ENCODE data around the gene MED15.

MED15 gene

DNA sequence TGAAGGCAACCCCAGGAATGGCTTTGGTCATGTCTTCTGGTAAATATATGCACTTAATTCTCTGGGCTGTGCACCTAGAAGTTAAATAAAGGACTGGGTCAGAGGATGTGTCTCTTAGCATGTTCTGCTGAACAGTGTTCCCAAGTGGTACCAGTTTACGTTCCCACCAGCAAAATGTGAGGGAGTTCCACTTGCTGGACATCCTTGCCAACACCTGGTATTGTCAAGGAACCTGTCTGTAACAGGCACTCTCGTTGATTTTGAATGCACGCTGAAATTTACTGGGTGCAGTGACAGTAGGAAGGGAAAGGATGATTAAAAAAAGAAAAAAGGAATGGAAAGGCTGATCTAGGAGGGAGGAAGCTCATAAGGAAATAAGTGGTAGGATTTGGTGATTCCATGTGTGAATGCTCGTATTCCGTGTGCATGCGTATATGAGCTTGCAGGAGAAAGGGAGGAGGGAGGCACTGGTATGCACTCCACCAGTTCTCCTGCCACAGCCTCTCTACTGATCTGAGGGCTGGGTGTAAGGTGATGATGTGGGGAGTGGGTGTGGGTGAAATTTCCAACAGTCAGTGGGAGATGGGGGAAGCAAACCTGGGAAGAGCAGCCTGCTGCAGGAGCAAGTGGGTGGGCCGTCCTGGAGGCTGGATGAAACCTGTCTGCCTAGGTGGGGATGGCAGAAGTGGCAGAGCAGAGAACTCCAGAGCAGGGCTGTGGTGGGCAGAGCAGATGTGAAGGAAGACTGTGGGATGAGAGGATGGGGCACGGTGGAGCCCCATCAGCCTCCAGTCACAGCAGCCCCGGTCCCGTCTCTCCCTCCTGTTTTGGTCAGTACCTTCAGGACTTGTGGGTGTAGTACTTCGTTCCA is 15.0 kb downstream of the MED15 start:
- H3K4me3 ChIP-seq (ENCODE audit: low read depth, low read length): no peak overlapping the region
- DNase-seq (ENCODE audit: low read depth, low spot score): no peak
- TF ChIP-seq, protein P1, sequence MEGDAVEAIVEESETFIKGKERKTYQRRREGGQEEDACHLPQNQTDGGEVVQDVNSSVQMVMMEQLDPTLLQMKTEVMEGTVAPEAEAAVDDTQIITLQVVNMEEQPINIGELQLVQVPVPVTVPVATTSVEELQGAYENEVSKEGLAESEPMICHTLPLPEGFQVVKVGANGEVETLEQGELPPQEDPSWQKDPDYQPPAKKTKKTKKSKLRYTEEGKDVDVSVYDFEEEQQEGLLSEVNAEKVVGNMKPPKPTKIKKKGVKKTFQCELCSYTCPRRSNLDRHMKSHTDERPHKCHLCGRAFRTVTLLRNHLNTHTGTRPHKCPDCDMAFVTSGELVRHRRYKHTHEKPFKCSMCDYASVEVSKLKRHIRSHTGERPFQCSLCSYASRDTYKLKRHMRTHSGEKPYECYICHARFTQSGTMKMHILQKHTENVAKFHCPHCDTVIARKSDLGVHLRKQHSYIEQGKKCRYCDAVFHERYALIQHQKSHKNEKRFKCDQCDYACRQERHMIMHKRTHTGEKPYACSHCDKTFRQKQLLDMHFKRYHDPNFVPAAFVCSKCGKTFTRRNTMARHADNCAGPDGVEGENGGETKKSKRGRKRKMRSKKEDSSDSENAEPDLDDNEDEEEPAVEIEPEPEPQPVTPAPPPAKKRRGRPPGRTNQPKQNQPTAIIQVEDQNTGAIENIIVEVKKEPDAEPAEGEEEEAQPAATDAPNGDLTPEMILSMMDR (IDR thresholded peaks at IDR 0.05; ENCODE audit: insufficient read depth, low read length, missing control alignments): no peak
- POLR2A ChIA-PET: interaction anchor here (1.3 kb wide), 1 partner anchor 15 kb away, joined by 4 read pairs; the partner anchor contains the start of gene MED15
- CTCF ChIA-PET: interaction anchor here (1.0 to 2.3 kb wide), 4 partner anchors 9 to 42 kb away, joined by 3 to 10 read pairs (median 3); no protein-coding TSS in a partner anchor

DNA sequence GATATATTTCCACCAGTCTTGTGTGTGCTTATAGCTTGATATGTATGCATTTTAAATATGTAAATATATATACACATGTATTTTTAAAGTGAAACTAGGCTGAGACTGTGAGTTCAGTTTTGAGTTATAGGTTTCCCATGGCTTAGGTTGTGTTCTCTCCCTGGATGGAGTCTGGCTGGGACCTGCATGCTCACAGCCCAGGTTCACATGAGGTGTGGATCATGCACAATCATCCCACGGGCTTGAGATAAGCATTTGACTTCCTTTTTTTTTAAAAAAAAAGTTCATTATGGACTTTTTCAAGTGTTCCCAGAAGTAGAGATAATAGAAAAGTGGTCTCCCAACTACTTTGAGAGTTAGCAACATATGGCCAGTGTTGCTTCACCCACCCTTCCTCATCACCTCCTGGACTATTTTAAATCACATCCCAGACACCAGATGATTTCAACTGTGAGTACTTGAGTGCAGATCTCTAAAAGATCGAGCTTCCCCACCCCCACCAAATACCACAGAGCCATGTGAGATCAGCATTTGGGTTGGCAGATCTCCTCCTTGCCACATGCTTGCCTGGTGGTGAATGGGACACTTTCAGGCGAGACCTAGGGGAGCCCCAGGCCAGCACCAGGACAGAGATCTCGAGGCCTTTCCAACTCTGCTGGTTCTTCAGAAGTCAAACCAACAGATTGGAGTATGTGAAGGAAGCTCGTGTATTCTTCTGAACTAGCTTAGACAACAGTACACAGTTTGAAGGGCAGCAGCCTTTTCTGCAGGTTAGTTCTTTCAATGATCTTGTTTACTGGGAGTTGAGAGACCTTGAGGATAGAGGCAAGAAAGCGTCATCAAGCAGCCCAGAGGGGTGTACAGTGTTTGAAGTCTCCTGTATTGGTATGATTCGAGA is 15.9 kb downstream of the MED15 start:
- ChIA-PET POLR2A (interaction anchor here (1.3 kb wide), 1 partner anchor 16 kb away, joined by 4 read pairs; the partner anchor contains the start of gene MED15), CTCF (interaction anchor here (0.8 to 2.3 kb wide), 8 partner anchors 8 to 48 kb away, joined by 3 to 10 read pairs (median 4); no protein-coding TSS in a partner anchor)
- no peak overlapping the region for H3K4me3 ChIP-seq (ENCODE audit: low read depth, low read length)
- TF ChIP-seq, protein P1 (IDR thresholded peaks at IDR 0.05; ENCODE audit: insufficient read depth, low read length, missing control alignments): no peak
- no peak for DNase-seq (ENCODE audit: low read depth, low spot score)

DNA sequence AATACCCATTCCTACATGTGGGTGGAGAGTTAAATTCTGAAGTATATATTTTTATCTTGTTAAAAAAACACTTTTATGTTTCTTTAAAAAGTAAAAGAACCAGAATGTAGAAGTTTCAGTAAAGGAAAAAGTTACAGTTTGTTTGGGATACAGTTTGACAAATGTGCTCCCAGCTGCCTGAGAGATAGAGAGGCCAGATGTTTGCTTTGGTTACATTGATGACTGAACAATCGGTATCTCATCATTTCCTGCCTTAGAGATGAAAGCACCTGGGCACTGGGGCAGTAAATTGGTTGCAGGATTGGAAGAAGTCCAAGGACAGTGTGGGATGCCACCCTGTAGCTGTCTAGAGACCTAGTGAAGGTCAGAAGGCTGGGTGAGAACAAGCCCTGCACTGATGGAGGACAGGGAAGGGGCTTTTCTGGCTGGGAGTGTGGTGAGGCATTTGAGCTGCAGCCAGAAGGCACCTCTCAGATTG is 16.6 kb downstream of the MED15 start:
- ChIA-PET POLR2A (no interaction called here), CTCF (interaction anchor here (0.8 to 2.3 kb wide), 8 partner anchors 11 to 47 kb away, joined by 3 to 10 read pairs (median 4); no protein-coding TSS in a partner anchor)
- no peak overlapping the region for H3K4me3 ChIP-seq (ENCODE audit: low read depth, low read length)
- TF ChIP-seq, protein P1 (IDR thresholded peaks at IDR 0.05; ENCODE audit: insufficient read depth, low read length, missing control alignments): no peak
- no peak for DNase-seq (ENCODE audit: low read depth, low spot score)

DNA sequence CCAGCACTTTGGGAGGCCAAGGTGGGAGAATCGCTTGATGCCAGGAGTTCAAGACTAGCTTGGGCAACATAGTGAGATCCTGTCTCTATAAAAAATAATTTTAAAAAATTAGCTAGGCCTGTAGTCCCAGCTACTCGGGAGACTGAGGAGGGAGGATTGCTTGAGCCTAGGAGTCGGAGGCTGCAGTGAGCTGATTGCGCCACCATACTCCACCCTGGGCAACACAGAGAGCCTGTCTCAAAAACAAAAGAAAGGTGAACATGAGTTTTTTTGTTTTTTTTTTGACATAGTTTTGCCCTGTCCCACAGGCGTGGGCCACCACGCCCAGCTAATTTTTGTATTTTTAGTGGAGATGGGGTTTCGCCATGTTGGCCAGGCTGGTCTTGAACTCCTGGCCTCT is 17.6 kb downstream of the MED15 start:
- ChIA-PET CTCF (interaction anchor here (1.0 to 3.0 kb wide), 5 partner anchors 12 to 107 kb away, joined by 4 to 18 read pairs (median 5); no protein-coding TSS in a partner anchor), POLR2A (no interaction called here)
- TF ChIP-seq, protein P1 (IDR thresholded peaks at IDR 0.05; ENCODE audit: insufficient read depth, low read length, missing control alignments): no peak
- DNase-seq (ENCODE audit: low read depth, low spot score): no peak
- H3K4me3 ChIP-seq (ENCODE audit: low read depth, low read length): no peak overlapping the region

DNA sequence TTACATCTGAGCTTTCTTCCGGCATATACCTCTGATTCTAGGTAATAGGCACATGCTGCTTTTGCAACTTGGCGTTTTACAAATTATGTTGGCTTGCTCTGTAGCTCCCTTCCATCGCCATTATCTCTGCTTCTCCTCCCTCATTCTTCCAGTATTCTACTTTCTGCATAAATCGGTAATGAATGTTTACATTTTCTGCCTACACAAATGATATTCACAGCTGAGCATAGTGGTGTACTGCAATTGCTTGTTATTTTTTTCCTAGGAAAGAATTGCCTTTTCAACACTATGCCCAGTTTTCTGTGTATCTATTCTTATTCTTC is 18.9 kb downstream of the MED15 start:
- ChIA-PET CTCF (interaction anchor here (1.1 to 3.0 kb wide), 8 partner anchors 9 to 108 kb away, joined by 3 to 18 read pairs (median 4); no protein-coding TSS in a partner anchor), POLR2A (interaction anchor here (0.7 to 1.9 kb wide), 5 partner anchors 8 to 43 kb away, joined by 3 to 6 read pairs (median 5); partner anchors contain the start of gene MED15)
- no peak overlapping the region for H3K4me3 ChIP-seq (ENCODE audit: low read depth, low read length)
- DNase-seq (ENCODE audit: low read depth, low spot score): no peak
- TF ChIP-seq, protein P1 (IDR thresholded peaks at IDR 0.05; ENCODE audit: insufficient read depth, low read length, missing control alignments): no peak
